ENCODE data around the gene PRKAR2B. TPM values are rescaled to one million over a fixed set of nuclear protein-coding genes. Genes with fewer than 3 reads are reported as not detected.

PRKAR2B gene
- total RNA-seq, 1 experiment from 2014 or later: 15.1 TPM

DNA sequence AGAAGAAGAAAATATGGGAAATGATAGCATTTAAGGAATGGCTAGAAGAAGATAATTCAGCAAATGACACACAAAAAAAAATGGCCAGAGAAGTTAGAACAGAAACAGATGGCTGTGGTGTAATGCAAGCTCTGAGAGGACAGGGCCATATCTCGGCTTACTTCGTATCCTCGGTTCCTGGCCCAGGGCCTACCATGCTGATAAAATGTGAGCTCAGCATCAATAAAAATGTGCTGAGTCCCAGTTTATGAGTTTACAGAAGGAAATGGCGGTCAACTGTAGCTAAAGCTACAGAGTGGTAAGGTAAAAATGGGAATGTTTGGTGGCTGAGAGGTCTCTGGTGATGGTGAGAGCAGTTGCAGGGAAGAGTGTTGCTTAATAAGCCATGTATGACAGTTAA is 165.1 kb downstream of the PRKAR2B start:
- no peak for ATAC-seq
- CTCF ChIA-PET: no interaction called here

More for the DNA sequence above, 165.1 kb downstream of the PRKAR2B start:
- no peak overlapping the region for H3K9ac ChIP-seq (ENCODE audit: low read length)
- H3K79me2 ChIP-seq (ENCODE audit: insufficient read depth, low read length): no peaks in the 10 kb centered on the region
- no peaks in the 10 kb centered on the region for H3K9me2 ChIP-seq (ENCODE audit: insufficient read depth)
- H2AFZ ChIP-seq (ENCODE audit: low read depth, low read length, poor library complexity, severe bottlenecking): no peak overlapping the region
- ChIA-PET POLR2A (no interaction called here), RAD21 (ENCODE audit: low non-redundant PET in 1 of 2, low total read pairs in 2 of 2, uncharacterized antibody in 2 of 2, unreplicated experiment in 2 of 2) (no interaction called here)
- no peaks in the 10 kb centered on the region for H4K20me1 ChIP-seq (ENCODE audit: insufficient read depth)
- TF ChIP-seq ELF1 (IDR thresholded peaks at IDR 0.05; ENCODE audit: borderline replicate concordance, low read depth) (no peak), POLR2AphosphoS5 (IDR thresholded peaks at IDR 0.05; ENCODE audit: low read depth, low read length) (no peak), EZH2 (IDR thresholded peaks at IDR 0.05) (no peak), CEBPB (IDR thresholded peaks at IDR 0.05; ENCODE audit: low read depth) (no peak), POLR2A (IDR thresholded peaks at IDR 0.05; ENCODE audit: borderline replicate concordance, extremely low read depth, insufficient read depth, insufficient read length) (no peak), ZFX (IDR thresholded peaks at IDR 0.05) (no peak), SRF (IDR thresholded peaks at IDR 0.05; ENCODE audit: low read depth) (no peak), SIN3A (IDR thresholded peaks at IDR 0.05; ENCODE audit: low read depth) (no peak), TCF7L2 (IDR thresholded peaks at IDR 0.05; ENCODE audit: borderline replicate concordance, extremely low read depth, insufficient read depth, insufficient read length) (no peak), CBX3 (IDR thresholded peaks at IDR 0.05; ENCODE audit: low read depth) (no peak)
- TF ChIP-seq, protein P1, sequence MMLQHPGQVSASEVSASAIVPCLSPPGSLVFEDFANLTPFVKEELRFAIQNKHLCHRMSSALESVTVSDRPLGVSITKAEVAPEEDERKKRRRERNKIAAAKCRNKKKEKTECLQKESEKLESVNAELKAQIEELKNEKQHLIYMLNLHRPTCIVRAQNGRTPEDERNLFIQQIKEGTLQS (IDR thresholded peaks at IDR 0.05): no peak
- TF ChIP-seq, protein P2, sequence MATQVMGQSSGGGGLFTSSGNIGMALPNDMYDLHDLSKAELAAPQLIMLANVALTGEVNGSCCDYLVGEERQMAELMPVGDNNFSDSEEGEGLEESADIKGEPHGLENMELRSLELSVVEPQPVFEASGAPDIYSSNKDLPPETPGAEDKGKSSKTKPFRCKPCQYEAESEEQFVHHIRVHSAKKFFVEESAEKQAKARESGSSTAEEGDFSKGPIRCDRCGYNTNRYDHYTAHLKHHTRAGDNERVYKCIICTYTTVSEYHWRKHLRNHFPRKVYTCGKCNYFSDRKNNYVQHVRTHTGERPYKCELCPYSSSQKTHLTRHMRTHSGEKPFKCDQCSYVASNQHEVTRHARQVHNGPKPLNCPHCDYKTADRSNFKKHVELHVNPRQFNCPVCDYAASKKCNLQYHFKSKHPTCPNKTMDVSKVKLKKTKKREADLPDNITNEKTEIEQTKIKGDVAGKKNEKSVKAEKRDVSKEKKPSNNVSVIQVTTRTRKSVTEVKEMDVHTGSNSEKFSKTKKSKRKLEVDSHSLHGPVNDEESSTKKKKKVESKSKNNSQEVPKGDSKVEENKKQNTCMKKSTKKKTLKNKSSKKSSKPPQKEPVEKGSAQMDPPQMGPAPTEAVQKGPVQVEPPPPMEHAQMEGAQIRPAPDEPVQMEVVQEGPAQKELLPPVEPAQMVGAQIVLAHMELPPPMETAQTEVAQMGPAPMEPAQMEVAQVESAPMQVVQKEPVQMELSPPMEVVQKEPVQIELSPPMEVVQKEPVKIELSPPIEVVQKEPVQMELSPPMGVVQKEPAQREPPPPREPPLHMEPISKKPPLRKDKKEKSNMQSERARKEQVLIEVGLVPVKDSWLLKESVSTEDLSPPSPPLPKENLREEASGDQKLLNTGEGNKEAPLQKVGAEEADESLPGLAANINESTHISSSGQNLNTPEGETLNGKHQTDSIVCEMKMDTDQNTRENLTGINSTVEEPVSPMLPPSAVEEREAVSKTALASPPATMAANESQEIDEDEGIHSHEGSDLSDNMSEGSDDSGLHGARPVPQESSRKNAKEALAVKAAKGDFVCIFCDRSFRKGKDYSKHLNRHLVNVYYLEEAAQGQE (IDR thresholded peaks at IDR 0.05; ENCODE audit: low read depth): no peak
- intact Hi-C loops (cut with micrococcal nuclease): no loop called here
- no peak for DNase-seq (ENCODE audit: low read depth, low spot score)
- H3K27me3 ChIP-seq (ENCODE audit: insufficient read depth, low read length): no peaks in the 10 kb centered on the region
- H3K4me2 ChIP-seq (ENCODE audit: low read length): no peak overlapping the region
- H3K36me3 ChIP-seq (ENCODE audit: control insufficient read depth in 1 of 2, insufficient read depth in 2 of 2, low read length in 2 of 2): no peaks in the 10 kb centered on the region
- H3K27ac ChIP-seq (ENCODE audit: low read depth, low read length): no peak overlapping the region
- BruUV-seq (replicated peaks): no TSS peak
- H3K9me3 ChIP-seq (ENCODE audit: control insufficient read depth in 1 of 2, insufficient read depth in 1 of 2, low read depth in 1 of 2, low read length in 2 of 2): no peaks in the 10 kb centered on the region
- no peak overlapping the region for H3K4me3 ChIP-seq (replicated peaks in 1 of 2; ENCODE audit: low read depth in 1 of 2, low read length in 2 of 2)
- H3K4me1 ChIP-seq (ENCODE audit: control insufficient read depth in 1 of 2, insufficient read depth in 2 of 2, low read length in 2 of 2): no peaks in the 10 kb centered on the region
